CD4-positive, alpha-beta T cell treated with Interleukin-6 for 4 hours (primary cell): ENCODE results near the gene TUBB.
"Not testable (repeated sequence)": the region's sequence is repeated elsewhere in the genome, so short reads cannot be mapped to it uniquely, and the experiment has no call there.

Experiments
- DNase-seq: peaks from one replicate; pipeline ENCODE4 v3.0.0-alpha.2; 2020; ENCODE audit warnings: mixed read lengths

Gene TUBB

DNA sequence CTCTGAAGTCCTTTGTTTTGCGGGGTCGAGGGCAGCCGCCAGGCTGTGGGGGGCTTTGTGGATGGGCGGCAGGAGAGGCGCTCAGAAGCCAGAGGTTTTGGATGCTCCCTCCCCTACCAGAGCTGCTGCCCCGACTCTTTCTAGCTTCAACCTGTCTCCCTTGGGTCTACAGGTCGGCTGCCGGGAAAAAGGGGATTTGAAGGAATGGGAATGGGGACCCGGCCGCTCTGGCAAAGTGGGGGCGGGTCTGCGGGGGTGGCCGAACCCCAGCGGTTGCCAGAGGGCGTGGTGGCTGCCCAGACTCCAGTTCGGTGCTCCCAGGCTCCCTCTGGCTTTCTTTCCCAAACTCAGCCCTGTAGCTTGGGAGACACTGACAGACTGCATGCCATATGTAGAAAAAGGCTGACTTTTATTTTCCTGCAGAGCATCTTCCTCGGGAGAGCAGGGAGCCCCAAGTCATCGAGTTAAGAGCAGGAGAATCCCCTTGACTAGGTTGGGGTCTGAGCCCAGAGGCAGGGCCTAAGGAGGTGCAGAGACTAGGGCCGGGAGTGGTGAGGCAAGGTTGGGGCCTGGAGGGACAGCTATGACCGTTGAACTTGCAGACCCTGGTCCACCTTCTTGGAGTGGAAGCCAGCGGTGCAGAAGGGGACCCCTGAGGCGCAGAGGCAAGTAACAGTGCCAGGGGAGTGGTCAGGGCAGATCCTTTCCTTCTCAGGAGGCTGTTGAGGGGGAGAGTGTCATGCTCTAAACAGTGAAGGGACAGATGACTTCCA is 32.3 kb upstream of the TUBB start:
- DNase-seq = no peak

DNA sequence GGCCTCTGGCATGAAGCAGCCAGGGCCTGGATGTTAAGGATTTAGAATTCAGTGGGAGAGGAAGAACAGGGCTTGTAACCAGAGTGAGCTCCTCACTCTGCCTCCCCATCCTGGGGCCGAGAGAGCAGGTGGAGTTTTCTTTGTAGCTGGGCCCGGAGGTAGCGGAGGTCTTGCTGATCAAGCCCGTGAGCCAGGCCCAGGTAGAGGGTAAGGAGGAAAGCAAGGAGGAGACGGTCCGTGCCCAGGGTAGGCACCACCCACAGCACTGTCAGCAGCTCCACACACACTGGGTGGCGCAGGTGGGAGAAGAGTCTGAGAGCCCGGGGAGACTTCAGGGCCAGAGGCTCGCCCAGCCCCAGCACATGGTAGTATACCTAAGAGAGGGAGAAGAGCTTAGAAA is 31.6 kb upstream of the TUBB start:
- peak; percentile 30 for DNase-seq

DNA sequence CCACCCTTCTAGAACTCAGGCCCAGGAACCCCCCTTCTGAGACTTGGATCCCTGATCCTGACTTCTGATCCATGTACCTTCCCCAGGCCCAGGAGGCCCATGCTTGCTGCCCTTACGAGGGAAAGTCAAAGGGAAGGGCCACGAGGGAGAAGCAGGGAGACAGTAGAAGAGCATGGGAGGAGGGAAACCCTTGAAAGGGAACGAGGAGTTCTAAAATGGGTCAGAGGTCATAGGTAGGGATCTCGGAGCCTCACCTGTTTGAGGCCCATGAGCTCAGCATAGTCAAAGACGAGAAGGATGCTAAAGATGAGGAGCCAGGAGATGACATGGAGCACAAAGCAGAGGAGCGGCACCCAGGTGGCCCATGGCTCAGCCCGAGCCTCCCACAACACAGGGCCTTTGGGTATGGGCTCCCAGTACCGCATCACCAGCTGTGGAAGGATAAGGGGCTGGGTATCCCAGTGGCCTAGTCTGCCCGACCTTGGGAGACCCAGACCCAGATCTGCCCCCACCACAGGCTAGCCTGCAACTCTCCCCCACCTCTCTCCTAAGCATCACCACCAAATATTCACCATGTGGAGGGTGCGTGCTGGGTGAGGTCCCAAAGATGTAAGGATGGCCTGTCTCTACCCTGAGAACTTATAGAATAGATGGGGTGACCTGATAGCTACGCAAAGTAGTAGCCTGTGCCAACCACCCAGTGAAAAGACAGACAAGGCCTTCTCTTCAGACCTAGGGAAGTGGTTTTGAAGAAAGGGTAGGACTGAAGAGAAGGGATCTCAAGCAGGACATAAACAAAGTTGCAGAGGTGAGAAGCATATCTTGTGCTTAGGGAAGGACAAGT is 30.9 kb upstream of the TUBB start:
- no peak for DNase-seq

DNA sequence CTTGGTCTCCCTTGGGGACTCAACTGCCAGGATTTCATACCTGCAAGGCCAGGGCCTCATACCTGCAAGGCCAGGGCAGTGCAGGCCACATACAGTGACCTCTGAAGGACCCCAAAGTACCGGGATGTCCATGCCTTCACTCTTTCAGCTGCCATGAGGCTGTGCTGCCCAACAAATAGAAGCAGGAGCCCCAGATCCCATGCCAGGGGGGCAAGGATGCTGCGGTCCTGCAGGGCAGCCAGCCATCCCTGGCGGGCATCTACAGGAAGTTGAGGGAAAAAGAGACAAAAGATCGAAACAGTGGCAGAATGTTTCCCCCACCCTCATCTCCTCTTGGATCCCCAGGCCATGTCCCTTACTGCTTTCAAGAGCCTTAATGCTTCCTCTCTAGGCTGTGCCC is 30.2 kb upstream of the TUBB start:
- no peak for DNase-seq

DNA sequence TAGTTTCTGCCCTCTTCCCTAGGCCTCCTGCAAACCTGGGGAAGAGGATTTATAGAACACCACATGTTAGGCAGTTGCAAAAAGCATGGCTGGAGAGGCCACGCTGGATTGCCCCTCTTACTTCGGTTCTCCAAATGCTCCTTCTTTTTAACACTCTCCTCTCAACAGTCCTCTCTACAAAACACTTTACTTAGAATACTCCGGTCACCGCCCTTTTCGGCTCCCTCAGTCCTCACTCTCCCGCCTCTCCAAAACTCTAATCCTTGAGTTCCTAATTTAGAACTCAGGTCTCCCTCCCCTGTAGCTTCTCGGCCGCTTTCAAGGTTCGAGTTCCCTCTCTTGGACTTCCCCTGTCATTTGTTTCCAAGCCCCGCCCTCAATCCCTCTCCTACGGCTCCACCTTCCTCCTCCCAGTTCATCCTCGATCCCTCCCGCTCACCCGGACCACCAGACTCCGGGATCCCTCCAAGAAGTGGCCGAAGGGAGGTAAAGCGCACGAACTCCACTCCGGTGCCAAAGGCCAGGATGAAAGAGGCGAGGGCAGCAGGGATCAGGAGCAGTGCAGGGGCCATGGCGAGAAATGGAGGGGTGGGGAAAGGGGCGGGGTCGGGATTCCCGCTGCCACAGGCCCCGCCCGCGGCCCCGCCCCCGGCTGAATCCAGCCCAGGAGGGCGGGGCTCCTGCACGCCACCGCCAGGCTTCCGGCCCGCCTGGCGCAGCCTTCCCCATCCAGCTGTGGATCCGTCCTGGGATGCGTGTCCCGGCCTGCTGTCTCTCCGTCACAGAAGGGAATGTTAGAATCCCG is 29.5 kb upstream of the TUBB start, which contains the start of gene NRM:
NRM (minus strand) TSS at position 582 of the 805 bp plus-strand sequence; CDS start at position 572, 10 bp downstream.
- DNase-seq = peak; percentile 88

DNA sequence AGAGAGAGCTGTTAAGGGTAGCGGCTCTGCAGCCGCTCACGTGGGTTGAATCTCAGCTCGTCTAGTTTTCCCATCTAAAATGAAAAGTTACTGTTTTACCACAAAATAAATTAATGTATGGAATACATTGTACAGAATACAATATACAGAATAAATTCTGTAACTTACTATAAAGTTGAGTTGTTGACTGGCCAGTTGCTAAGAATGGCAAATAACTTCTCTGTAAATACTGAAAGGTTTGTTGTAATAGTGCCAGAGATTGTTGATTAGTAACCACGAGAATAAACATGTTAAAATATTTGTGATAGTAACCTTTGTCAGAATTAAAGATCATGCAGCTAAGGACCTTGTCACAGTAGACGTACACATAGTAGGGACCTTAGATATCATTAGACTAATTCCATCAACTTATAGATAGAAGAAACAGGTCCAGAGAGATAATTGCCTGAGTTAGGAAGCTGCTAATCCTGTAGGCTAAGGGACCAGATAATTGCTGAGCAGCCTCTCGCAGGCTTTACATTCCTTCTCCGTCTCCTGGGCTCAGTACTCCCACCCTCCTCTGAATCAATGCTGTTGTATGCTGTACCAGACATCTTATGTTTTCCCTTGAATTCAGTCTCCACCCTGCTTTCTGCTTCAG is 28.8 kb upstream of the TUBB start:
- no peak for DNase-seq

DNA sequence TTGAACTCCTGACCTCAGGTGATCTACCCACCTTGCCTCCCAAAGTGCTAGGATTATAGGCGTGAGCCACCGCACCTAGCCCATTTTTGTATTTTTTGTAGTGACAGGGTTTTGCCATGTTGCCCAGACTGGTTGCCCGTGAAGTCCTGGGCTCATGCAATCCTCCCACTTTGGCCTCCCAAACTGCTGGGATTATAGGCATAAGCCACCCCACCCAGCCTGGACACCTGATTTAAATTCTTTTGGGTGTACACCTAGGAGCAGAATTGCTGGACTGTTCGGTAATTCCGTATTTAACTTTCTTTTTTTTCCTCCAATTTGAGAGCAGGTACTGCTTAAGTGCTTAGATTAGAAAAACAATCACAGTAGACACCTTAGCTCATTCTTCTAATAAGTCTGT is 23.7 kb upstream of the TUBB start:
- no peak for DNase-seq

DNA sequence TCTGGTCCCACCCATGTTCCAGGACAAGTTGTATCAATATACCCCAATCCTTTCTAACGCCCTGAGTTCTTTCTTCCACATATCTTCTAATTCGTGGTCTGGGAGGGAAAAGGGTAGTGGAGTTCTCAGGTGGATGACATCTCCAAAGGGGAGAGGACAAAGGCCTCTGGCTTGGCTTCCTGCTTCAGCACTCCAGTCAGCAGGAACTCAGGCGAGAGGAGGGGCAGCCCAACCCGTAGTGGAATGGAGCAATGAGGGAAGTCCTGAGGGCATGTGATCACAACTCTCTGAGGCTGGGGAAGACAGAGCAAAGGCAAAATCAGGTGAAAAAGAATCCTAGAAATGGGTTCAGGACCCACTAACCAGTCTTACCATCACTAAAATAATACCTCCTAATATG is 19.8 kb upstream of the TUBB start:
- no peak for DNase-seq

DNA sequence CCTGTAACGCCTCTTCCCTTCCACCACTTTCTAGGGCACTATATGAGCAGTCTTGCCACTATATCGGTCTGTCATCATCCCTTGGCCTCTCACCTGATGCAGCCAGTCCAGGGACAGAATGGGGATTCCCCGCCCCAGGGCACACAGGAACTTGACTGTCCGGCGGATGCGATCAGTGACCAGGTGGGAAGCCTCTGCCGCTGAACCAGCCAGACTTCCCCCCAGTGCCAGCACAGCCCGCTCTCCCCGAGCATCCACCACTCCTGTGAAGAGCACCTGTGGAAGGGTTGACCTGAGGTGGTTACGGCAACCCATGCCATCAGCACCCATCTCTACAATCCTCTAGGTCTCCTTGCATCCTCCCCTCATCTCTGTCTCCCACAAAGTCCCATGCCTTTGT is 17.1 kb upstream of the TUBB start:
- no peak for DNase-seq

DNA sequence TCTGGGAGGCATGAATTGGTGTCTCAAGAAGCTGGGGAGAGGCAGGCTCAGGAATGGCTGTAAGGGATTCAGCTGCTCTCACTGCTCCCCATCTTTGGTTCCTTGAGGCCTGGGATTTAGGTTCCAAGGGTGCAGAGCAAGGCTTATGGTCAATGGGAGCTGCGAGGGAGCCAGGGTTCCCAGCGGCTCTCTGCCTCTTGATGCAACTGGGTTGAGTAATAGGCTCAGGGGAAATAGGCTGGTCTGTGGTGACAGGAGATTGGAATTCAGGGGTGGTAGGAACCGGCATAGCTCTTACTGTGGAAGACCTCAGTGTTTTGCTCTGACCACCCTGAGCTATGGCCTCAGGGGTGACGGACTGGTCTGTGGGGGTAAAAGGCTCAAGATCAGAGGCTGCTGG is 16.3 kb upstream of the TUBB start:
- no peak for DNase-seq

DNA sequence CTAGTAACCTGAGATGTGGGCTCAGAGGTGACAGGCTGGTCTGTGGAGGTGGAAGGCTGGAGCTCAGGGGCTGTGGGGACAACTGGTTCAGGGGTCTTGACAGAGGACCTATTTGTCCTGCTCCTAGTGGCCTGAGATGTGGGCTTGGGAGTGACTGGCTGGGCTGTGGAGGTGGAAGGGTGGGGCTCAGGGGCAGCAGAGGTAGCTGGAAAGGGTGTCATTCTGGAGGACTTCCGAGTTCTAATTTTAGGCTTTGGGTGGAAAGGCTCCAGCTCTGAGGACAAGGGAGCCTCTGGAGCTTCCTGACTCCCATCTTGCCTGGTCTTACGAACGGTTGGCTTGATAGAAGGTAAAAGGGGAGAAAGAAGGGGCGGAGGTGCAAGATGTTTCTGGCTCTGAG is 14.5 kb upstream of the TUBB start:
- DNase-seq = no peak

DNA sequence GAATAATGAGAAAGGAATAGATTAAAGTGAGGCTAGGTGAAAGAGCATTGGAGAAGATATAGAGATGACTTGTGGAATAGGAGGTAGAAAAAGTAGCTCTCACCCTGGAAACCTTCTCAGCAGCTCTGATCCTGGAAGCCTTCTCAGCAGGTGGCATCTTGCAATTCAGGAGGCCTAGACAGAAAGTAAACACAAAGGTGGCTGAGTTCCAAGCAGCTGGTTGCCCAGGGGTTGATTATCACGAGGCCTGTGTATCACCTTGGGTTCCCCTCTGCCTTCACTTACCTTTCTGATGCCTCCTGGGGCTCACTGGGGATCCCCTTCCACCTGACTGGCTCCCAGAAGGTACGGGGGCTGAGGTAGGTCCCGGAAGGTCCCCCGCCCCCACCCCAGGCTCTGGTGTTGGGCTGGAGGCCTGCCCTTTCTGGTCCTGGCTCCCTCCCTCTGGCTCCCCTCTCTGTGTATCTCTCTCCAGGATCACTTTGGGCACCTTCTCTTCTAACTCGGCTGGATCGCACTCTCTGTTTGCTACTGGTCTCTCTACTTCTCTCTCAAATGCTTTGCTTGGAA is 12.8 kb upstream of the TUBB start:
- no peak for DNase-seq

DNA sequence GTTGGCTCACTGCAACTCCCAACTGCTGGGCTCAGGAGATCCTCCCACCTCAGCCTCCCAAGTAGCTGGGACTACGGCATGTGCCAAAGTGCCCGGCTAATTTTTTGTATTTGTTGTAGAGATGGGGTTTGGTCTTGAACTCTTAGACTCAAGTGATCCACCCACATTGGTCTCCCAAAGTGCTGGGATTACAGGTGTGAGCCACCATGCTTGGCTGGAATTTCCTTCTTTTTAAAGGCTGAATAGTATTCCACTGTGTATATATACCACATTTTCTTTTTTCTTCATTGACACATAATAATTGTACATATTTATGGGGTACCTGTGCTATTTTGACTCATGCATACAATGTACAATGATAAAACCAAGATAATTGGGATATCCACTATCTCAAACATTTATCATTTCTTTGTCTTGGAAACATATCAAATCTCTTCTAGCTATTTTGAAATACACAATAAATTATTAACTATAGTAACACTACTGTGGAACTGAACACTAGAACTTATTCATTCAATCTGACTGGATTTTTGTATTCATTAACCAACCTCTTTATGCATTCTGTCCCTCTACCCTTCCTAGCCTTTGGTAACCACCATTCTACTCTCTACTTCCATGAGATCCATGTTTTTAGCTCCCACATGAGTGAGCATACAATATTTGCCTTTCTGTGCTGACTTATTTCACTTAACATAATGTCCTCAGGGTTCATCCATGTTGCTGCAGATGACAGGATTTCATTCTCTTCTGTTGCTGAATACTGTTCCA is 10.9 kb upstream of the TUBB start:
- DNase-seq = no peak

DNA sequence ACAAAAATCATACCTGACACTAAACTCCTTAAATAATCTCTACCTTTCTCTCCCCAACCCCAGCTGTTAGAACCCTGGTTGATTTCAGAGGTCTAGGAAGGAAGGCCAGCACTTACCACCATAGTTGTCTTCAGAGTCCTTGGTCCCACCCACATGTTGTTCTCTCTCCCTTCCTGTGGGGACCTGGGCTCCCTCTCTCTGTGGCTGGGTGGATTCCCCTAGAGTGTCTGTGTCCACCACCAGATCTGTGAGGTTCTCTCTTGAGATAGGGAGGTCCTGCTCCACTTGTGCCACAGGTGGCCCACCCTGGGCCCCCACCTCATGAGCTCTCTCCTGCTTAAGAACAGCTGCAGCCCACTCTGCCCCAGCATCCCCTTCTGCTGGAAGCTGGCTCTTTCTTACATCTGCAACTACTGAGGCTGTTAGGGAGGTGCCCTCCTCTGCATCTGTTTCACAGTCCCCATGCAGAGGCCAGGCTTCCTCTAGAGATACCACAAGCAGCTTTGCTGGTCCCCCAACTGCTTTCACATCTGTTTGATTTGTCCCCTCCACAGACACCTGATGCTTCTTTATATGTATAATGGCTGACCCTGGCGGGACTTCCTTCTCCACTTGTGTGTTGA is 8.3 kb upstream of the TUBB start:
- DNase-seq = no peak

DNA sequence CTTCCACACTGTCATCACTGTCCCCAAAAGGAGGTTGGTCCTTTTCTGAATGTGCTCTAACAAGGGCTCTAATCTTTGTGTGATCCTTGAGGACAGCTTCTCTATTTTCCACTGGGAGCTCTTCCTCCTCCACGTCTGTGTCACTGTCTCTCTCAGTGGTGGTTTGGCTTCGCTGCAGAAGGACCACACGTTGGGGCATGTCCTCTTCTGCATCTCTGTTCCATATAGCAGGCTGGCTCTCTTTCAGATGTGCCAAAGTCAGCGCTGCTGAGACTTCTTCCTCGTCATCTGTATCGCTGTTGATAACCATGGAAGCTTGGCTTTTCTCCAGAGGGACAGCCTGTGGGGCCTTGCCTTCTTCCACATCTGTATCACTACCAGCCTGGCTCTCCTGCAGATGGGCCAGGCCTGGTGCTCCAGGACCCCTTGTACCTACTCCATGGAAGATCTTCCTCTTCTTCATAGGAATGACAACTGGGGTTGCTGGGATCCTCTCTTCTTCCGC is 7.7 kb upstream of the TUBB start:
- no peak for DNase-seq

DNA sequence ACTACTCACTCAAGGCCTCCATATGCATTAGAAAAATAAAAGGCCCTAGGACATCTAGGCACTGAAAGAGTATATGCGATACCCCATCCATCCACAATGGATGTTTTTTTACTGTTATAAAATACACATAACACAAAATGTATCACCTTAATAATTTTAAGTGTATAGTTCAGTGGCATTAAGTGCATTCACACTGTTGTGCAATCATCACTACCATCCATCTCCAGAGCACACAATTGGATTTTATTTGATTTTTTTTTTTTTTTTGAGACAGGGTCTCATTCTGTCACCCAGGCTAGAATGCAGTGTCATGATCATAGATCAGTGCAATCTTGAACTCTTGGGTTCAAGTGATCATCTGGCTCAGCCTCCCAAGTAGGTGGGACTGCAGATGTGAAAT is 5.9 kb upstream of the TUBB start:
- DNase-seq = no peak

DNA sequence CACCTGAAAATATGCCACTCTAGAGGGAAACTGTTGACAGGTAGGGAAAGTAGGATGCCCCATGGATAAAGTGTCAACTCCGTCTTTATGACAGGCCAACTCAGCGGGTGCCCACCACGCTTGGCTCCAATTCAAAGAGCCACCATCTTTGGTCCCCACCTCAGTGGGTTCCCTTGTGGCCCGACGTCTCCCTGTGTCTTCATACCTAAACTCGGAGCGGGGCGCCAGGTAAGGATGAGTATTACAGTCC is 3.3 kb upstream of the TUBB start:
- DNase-seq = no peak

DNA sequence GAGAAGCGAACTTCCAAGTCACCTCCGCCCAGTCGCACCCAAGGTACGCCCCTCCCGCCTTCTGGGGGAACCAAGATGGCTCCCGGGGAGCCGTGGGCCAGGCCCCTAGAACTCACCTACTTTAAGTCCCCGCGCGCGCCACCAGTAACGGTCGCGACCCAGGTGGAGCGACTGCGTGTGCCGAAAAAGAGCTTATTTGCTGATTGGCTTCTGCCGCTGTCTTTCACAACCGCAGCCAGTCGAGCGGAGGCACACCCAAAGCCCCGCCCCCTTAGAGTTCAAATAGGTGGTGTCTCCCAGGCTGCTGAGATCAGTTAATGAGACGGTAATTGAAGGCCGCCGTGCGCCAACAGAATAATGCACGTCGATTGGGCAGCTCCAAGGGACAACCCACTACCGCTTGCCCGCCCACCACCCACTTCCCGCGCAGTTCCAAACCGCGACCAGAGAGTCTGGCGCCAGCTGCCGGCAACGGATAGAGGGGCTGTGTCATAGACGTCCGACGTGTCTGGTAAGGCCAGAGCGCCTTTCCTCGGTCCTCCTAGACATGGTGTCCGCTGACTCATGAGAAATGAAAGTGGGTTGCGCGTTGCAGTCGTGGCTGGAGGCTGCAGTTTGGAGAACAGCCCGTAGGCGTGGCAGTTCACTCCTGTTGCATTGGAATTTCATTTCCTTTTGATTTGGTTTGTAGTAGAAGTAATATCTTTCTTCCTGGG is 2.9 kb upstream of the TUBB start, which contains the start of gene MDC1:
MDC1 (minus strand) TSS at position 153 of the 716 bp plus-strand sequence. CDS start 2,106 bp downstream, outside the sequence.
- DNase-seq = peak; percentile 99

DNA sequence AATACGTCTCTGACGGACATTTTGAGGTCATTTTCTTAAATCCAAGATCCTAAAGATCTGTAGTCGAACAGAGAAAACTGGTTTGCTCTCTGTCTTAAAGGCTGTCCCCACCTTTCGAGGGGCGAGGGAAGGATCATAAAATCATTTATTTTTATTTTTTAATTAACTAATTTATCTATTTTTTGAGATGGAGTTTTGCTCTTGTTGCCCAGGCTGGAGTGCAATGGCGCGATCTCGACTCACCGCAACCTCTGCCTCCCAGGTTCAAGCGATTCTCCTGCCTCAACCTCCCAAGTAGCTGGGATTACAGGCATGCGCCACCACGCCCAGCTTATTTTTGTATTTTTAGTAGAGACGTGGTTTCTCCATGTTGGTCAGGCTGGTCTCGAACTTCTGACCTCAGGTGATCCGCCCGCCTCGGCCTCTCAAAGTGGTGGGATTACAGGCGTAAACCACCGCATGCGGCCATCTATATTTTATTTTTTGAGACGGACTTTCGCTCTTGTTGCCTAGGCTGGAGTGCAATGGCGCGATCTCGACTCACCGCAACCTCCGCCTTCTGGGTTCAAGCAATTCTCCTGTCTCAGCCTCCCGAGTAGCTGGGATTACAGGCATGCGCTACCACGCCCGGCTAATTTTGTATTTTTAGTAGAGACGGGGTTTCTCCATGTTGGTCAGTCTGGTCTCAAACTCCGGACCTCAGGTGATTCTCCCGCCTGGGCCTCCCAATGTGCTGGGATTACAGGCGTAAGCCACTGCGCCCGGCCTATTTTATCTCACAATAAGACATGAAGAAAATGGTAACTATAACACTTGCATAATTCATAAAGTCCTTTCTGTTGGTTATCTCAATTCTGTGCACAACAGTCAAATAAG is 2.1 kb upstream of the TUBB start:
- not testable (repeated sequence) for DNase-seq
